Mesothelial cell of epicardium (in vitro differentiated cells): Measurements from ENCODE around the gene TMPRSS11E. TPM values are rescaled to one million over a fixed set of nuclear protein-coding genes. Genes with fewer than 3 reads are reported as not detected.
"Not testable (repeated sequence)": the region's sequence is repeated elsewhere in the genome, so short reads cannot be mapped to it uniquely, and the experiment has no call there.

Experiments used
- DNase-seq, 2 experiments: peaks; one replicate each; pipeline ENCODE4 v3.0.0; 2021; ENCODE audit warnings: low spot score in 2 of 2; ENCODE audit not compliant: unreplicated experiment in 2 of 2
- H3K27ac Mint-ChIP-seq: 2 replicates; pipeline ENCODE4 v1.8.0; 2021; ENCODE audit warnings: mixed read lengths
- H3K27me3 Mint-ChIP-seq: 2 replicates; pipeline ENCODE4 v1.8.0; 2021; ENCODE audit warnings: low read depth, mixed read lengths
- H3K36me3 Mint-ChIP-seq: 2 replicates; pipeline ENCODE4 v1.8.0; 2021; ENCODE audit warnings: mixed read lengths
- H3K4me1 Mint-ChIP-seq: 2 replicates; pipeline ENCODE4 v1.8.0; 2021; ENCODE audit warnings: mixed read lengths
- H3K4me3 Mint-ChIP-seq: 2 replicates; pipeline ENCODE4 v1.8.0; 2021; ENCODE audit warnings: mild to moderate bottlenecking, moderate library complexity, mixed read lengths
- H3K9me3 Mint-ChIP-seq: 2 replicates; pipeline ENCODE4 v1.8.0; 2021; ENCODE audit warnings: mixed read lengths
- total RNA-seq: library from RNA; stranded (reverse); gene quantifications from 3 replicates; pipeline ENCODE4 v1.2.1, GENCODE V29; 2021
- TF ChIP-seq, protein P1 (sequence below): fragments of 200-600 bp; sonication (generic); IDR thresholded peaks from one replicate; pipeline ENCODE4 v1.5.0; 2021; ENCODE audit warnings: antibody characterized with exemption; ENCODE audit not compliant: unreplicated experiment

Gene TMPRSS11E
- total RNA-seq, 1 donor from 2014 or later, result 0.51 TPM

DNA sequence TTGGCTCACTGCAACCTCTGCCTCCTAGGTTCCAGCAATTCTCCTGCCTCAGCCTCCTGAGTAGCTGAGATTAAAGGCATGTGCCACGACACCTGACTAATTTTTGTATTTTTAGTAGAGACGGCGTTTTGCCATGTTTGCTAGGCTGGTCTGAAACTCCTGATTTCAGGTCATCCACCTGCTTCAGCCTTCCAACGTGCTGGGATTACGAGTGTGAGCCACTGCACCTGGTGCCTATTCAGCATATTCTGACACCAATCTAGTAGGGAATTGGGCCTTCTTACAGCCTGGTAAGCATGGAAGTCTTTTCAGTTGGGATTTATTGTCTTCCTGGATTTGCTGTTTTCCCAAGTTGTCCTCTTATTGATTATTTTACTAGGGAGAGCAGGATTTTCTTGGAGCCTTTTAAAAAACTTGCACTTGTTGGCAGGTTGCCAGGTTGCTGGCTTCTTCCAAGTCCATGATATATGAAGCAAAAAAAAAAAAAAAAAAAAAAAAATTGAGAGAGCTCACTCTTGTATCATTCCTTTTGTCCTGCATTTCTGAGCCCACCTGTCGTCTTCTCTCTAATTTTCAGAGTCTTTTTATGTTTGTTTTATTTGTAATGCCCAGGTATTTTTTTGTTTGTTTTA is 43.7 kb downstream of the TMPRSS11E start:
- H3K4me3 Mint-ChIP-seq, result no peak overlapping the region

DNA sequence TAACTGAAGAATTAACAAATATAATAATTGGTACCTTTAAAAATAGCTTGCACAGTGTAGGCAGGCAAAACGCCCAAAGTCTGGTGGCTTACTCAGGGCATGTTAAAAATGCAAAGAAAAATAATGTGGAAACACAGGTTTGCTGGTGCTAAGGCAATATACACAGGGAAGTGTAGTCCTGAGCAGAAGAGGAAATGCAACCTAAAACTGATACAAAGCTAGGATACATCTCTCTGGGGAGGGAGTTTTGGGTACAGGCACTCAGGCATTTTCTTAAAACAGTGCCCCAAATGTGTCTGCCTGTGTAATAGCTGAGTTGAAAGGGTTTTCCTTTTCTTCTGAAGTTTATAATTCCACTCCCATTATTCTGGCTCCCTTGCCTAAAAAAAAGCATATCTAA is 47.4 kb downstream of the TMPRSS11E start:
- H3K36me3 Mint-ChIP-seq, result no peaks in the 10 kb centered on the region
- H3K4me1 Mint-ChIP-seq, result peaks cover 30% of the 10 kb centered on the region
- no peak overlapping the region for H3K4me3 Mint-ChIP-seq
- TF ChIP-seq, protein P1, sequence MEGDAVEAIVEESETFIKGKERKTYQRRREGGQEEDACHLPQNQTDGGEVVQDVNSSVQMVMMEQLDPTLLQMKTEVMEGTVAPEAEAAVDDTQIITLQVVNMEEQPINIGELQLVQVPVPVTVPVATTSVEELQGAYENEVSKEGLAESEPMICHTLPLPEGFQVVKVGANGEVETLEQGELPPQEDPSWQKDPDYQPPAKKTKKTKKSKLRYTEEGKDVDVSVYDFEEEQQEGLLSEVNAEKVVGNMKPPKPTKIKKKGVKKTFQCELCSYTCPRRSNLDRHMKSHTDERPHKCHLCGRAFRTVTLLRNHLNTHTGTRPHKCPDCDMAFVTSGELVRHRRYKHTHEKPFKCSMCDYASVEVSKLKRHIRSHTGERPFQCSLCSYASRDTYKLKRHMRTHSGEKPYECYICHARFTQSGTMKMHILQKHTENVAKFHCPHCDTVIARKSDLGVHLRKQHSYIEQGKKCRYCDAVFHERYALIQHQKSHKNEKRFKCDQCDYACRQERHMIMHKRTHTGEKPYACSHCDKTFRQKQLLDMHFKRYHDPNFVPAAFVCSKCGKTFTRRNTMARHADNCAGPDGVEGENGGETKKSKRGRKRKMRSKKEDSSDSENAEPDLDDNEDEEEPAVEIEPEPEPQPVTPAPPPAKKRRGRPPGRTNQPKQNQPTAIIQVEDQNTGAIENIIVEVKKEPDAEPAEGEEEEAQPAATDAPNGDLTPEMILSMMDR, result no peak
- no peaks in the 10 kb centered on the region for H3K27me3 Mint-ChIP-seq
- DNase-seq, result no peak
- peaks cover 4% of the 10 kb centered on the region for H3K9me3 Mint-ChIP-seq
- H3K27ac Mint-ChIP-seq, result no peak overlapping the region

More for the DNA sequence above, 43.7 kb downstream of the TMPRSS11E start:
- no peak for DNase-seq
- no peaks in the 10 kb centered on the region for H3K27me3 Mint-ChIP-seq
- peaks cover 9% of the 10 kb centered on the region for H3K9me3 Mint-ChIP-seq
- peaks cover 21% of the 10 kb centered on the region for H3K4me1 Mint-ChIP-seq
- TF ChIP-seq, protein P1, result no peak
- no peaks in the 10 kb centered on the region for H3K36me3 Mint-ChIP-seq
- H3K27ac Mint-ChIP-seq, result no peak overlapping the region

DNA sequence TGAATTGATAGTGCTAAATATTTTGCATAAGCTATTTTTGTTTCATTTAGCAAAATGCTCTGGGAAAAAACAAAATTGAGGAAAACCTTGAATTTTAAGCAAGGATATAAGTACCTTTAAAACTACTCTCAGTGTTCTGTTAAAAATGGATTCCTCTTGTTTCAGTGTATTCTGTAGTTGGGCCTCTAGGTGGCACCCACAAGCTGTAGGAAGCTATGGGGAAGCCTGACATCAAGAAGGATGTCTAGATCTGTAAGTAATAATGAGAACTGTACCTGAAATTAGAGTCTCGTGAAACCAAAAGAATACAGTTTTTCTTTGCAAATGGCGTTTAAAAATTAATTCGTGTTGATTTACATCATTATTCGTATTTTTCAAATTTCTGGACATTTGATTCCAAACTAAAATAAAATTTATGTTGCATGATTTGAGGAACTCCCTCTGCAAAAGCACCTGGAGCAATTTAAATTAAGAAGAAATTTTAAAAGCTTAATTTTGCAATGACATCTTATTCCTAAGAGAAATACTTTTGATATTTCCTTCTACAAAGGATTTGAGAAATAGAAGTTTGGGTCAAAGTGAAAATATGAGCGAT is 51.2 kb downstream of the TMPRSS11E start:
- Mint-ChIP-seq H3K27ac (no peak overlapping the region), H3K4me3 (peak overlapping the region; percentile 10), H3K36me3 (no peaks in the 10 kb centered on the region), H3K9me3 (peaks cover 4% of the 10 kb centered on the region), H3K27me3 (no peaks in the 10 kb centered on the region), H3K4me1 (peaks cover 18% of the 10 kb centered on the region)
- TF ChIP-seq, protein P1, result peak; percentile 69
- DNase-seq, result peak in 1 of 2 experiments; percentile 51

DNA sequence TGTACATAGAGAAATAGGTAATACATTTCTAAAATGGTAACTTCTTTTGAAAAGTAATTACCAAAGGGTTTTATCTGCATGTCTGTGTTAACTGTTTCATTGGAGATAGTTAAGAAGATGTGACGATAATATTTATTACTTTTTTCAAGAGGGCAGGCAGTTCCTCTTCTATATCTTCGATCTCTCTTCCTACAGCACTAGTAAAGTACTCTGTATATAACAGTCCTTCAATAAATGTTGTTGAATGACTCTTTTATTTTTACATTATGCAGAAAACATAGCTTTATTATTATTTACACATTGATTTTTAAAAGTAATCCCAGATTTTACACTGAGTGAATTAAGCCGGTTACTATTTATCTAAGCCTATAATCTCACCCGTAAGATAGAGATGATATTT is 51.8 kb downstream of the TMPRSS11E start:
- peaks cover under 1% of the 10 kb centered on the region for H3K9me3 Mint-ChIP-seq
- DNase-seq, result no peak
- no peak overlapping the region for H3K27ac Mint-ChIP-seq
- no peaks in the 10 kb centered on the region for H3K36me3 Mint-ChIP-seq
- peaks cover 15% of the 10 kb centered on the region for H3K4me1 Mint-ChIP-seq
- TF ChIP-seq, protein P1, result no peak
- H3K27me3 Mint-ChIP-seq, result no peaks in the 10 kb centered on the region
- H3K4me3 Mint-ChIP-seq, result no peak overlapping the region

DNA sequence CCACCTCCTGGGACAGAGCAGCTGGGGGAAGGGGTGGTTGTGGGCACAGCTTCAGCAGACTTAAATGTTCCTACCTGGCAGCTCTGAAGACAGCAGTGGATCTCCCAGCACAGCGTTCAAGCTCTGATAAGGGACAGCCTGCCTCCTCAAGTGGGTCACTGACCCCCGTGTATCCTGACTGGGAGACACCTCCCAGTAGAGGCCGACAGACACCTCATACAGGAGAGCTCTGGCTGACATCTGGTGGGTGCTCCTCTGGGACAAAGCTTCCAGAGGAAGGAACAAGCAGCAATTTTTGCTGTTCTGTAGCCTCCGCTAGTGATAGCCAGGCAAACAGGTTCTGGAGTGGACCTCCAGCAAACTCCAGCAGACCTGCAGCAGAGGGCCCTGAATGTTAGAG is 56.2 kb downstream of the TMPRSS11E start:
- DNase-seq, H3K4me3 Mint-ChIP-seq, H3K27ac Mint-ChIP-seq, H3K4me1 Mint-ChIP-seq, H3K27me3 Mint-ChIP-seq, H3K36me3 Mint-ChIP-seq: not testable (repeated sequence)
- H3K9me3 Mint-ChIP-seq, result peaks cover 13% of the 10 kb centered on the region

DNA sequence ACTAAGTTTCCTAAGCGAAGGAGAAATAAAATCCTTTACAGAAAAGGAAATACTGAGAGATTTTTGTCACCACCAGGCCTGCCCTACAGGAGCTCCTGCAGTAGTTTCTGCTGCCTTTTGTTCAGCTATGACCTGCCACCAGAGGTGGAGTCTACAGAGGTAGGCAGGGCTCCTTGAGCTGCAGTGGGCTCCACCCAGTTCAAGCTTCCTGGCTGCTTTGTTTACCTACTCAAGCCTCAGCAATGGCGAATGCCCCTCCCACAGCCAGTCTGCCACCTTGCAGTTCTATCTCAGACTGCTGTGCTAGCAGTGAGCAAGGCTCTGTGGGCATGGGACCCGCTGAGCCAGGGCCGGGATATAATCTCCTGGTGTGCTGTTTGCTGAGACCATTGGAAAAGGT is 57.6 kb downstream of the TMPRSS11E start:
- H3K27me3 Mint-ChIP-seq, DNase-seq, H3K27ac Mint-ChIP-seq, H3K36me3 Mint-ChIP-seq, H3K4me1 Mint-ChIP-seq, H3K4me3 Mint-ChIP-seq: not testable (repeated sequence)
- peaks cover 13% of the 10 kb centered on the region for H3K9me3 Mint-ChIP-seq

DNA sequence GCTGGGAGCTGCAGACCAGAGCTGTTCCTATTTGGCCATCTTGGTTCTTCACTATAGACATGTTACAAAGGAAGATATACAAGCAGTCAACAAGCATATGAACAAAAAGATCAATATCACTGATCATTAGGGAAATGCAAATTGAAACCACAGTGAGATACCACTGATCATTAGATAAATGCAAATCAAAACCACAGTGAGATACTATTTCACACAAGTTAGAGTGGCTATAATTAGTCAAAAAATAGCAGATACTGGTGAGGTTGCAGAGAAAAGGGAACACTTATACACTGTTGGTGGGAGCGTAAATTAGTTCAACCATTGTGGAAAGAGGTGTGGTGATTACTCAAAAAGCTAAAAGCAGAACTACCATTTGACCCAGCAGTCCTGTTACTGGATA is 58.2 kb downstream of the TMPRSS11E start:
- not testable (repeated sequence) for H3K27ac Mint-ChIP-seq, H3K4me3 Mint-ChIP-seq, H3K4me1 Mint-ChIP-seq, H3K36me3 Mint-ChIP-seq, DNase-seq, H3K27me3 Mint-ChIP-seq
- H3K9me3 Mint-ChIP-seq, result peaks cover 13% of the 10 kb centered on the region
